IPS DF 19.7 (cell line): ENCODE data around the gene MRPS26.
"Not testable (repeated sequence)": the region's sequence is repeated elsewhere in the genome, so short reads cannot be mapped to it uniquely, and the experiment has no call there.

Source experiments
- DNase-seq: peaks from one replicate; pipeline ENCODE4 v3.0.0-alpha.2; 2013; ENCODE audit warnings: low read depth, low spot score

MRPS26 gene

DNA sequence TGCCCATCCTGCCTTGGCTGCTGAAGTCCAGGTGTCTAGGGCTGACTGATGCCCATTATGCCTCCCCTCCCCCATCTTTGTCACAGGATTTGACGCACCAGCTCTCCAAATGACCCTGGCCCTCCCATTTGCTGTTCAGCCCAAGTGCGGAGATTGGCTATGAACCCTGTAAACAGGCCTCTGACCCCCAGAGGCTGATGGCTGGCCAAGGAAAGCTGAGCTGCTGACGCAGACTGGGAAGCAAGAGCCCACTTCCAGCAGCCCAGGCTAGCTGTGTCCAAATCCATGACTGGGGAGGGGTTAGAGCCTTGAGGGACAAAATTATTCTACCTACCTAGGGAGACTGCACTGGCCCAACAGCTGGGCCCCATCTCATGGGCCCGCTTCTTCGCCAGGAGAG is 3.2 kb upstream of the MRPS26 start:
- DNase-seq: no peak

DNA sequence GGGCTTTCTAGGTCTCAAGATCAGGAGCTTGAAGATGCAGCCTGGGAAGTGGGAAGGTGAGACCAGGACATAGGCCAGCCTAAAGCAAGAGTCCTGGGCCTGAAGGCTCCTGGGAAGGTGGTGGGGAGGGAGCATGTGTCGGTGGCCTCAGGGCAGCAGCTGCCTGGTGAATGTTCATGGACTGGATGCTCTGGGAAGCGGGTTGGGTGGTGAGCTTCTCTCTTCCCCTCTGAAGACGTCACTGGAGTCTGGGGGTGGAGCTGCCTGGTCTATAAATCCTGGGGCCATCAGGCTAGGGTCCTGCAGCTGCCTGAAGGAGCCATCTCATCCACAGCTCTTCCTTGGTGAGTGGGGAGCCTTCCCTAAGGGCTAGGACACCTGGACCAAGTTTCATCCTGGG is 2.5 kb upstream of the MRPS26 start, which contains the start of gene GNRH2:
Gene GNRH2, plus strand, starts transcription at position 301 of the 400 bp plus-strand sequence. CDS start 793 bp downstream, outside the sequence.
- no peak for DNase-seq

DNA sequence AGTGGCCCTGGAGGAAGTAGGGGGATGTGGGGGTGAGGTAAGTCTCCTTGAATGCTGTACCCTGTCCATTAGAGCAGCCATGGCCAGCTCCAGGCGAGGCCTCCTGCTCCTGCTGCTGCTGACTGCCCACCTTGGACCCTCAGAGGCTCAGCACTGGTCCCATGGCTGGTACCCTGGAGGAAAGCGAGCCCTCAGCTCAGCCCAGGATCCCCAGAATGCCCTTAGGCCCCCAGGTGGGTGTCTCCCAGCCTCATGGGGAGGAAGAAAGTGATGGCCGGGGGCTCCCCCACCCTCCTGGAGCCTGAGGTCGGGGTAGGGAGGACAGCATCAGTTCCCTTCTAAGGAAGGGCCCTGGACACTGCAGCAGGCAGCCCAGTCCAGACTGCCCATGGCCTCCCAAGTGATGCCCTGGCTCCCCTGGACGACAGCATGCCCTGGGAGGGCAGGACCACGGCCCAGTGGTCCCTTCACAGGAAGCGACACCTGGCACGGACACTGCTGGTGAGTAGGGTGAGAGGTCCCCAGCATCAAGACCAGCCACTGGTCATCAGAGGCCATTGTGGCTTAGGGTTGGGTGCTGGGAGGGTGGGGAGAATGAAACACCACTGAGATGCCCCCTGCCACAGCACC is 1.4 kb upstream of the MRPS26 start:
- no peak for DNase-seq

DNA sequence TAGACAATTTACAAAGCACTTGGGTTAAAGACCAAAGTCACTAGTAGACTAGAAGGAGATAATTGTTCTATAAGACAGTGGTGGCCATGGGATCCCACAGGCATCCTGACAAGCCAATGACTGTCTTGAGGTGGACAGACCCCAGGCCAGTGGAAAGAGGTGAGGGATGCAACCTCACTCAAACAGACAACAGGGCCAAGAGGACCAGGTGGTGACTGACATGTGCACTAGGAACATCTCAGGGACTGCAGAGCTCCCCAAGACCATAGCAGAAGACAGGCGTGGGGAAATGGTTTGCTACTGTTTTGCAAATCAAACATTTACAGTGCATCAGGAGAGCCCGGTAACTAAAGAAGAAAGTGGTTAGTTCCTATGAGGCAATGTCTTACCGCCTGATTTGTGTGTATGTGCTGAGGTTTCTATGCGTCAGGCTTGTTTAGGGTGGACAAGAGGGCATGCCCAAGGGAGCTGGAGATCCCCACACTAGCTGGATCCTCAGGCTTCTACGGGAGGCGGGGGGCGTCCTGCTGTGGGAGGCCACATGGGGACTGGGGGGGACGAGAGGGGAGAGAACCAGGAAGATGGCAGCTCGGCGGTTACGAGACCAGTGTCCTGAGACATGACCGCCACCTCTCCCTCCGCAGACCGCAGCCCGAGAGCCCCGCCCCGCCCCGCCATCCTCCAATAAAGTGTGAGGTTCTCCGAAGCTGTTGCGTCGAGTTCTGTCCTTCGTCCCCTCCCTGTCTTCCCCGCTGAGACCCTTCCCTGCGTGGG is 623 bp upstream of the MRPS26 start:
- DNase-seq: no peak

DNA sequence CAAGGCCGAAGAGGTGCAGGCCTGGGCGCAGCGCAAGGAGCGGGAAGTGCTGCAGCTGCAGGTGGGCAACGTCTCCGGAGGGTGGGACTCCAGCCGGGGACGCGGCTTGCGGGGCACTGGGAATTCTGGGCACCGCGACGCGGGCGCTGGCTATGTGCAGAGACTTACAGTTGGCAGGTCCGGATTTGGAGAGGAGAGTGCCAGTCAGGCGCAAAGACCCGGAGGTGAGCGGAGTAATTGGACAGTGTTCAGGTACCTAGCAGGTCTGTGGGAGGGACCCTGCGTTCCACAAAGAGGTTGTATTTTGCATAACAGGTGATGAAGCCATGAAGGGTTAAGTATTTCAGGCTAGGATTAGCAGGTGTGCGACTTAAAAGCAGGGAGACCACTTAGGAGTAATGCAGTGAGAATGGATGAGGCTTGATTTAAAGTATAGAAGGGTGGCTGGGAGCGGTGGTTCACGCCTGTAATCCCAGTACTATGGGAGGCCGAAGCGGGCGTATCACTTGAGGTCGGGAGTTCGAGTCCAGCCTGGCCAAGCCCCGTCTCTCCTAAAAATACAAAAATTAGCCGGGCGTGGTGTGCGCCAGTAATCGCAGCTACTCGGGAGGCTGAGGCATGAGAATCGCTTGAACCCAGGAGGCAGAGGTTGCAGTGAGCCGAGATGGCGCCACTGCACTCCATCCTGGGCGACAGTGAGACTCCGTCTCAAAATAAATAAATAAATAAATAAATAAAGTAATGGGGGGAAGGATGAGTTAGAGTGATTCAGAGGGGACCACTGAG is 1.0 kb downstream of the MRPS26 start:
- no peak for DNase-seq

DNA sequence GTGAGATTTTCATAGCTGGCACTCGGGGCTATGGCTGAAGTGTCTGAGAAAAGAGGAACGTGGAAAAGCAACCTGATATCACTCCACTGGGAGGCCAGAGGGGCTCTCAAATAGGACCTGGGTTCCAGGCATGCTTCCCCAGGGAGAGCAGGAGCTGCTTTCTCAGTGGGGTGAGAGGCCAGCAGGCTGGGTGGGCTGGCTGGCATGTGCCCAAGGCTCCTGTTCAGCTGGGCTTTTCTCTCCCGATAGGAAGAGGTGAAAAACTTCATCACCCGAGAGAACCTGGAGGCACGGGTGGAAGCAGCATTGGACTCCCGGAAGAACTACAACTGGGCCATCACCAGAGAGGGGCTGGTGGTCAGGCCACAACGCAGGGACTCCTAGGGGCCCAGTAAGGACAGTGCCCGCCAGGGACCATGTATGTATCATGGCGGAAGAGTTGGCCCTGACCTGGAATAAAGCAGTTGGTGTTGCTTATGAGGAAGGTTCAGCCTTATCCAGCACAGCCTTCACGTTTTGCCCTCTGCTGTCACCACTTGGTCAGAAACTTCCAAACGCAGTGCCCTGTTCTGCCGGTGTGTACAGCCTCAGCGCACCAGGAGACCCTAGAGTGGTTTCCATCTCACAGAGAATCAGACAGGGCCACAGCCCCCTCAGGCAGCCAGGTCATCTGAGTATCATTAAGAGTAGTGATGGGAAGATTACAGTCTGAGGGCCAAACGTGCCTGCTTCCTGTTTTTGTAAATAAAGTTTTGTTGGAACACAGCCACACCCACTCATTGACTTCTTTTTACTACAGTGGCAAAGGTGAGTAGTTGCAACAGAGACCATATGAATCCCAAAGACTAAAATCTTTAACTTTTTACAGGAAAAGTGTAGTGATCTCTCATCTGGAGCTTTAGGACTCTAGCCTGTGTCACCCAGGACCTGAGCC is 1.9 kb downstream of the MRPS26 start:
- DNase-seq: no peak

DNA sequence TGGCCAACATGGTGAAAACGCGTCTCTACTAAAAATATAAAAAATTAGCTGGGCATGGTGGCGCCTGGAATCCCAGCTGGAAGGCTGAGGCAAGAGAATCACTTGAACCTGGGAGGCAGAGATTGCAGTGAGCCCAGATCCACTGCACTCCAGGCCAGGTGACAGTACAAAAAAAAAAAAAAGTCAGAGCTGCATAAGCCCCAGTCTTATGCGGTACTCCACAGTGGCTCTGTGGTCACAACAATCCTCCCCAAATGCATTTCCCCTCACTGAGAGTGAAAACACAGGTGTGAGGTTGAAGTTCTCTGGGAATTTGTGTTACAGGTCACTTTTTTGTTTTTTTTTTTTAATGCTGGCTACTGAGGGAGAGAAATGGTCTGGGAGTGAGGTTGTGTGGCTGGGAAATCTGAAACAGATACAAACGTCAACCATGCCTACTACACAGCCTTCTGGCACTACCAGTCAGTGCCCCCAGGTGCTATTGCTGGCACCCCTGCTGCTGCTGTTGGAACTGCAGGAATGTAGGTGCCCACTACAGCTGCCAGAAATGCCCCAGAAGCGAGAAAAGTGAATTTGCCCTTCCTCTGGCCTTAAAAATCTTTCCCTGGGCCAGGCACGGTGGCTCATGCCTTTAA is 5.7 kb downstream of the MRPS26 start:
- no peak for DNase-seq

DNA sequence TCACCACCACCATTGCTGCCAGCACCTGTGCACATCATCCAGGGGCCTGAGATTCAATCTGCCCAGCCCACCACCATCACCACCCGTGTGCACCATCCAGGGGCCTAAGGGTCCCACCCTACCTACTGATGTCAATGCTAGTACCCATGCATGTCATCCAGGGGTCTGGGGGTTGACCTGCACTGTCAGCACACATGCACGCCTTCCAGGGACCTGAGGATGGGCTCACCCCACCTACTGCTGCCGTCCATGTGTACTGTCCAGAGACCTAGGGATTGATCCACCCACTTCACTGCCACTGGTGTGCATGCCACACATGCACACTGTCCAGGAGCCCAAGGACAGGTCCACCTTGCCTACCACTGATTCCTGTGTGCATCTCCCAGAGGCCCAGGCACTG is 13.6 kb downstream of the MRPS26 start:
- DNase-seq: no peak

DNA sequence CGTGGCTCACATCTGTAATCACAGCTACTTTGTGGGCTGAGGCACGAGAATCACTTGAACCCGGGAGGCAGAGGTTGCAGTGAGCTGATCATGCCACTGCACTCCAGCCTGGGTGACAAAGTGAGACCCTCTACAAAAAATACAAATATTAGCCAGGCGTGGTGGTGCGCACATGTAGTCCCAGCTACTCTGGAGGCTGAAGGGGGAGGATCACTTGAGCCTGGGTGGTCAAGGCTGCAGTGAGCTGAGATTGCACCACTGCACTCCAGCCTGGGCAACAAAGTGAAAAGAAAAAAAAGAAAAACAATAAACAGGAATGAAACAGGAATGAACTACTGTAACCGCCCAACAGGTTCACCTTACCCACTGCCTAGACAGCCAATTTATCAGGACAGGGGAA is 18.3 kb downstream of the MRPS26 start:
- not testable (repeated sequence) for DNase-seq

DNA sequence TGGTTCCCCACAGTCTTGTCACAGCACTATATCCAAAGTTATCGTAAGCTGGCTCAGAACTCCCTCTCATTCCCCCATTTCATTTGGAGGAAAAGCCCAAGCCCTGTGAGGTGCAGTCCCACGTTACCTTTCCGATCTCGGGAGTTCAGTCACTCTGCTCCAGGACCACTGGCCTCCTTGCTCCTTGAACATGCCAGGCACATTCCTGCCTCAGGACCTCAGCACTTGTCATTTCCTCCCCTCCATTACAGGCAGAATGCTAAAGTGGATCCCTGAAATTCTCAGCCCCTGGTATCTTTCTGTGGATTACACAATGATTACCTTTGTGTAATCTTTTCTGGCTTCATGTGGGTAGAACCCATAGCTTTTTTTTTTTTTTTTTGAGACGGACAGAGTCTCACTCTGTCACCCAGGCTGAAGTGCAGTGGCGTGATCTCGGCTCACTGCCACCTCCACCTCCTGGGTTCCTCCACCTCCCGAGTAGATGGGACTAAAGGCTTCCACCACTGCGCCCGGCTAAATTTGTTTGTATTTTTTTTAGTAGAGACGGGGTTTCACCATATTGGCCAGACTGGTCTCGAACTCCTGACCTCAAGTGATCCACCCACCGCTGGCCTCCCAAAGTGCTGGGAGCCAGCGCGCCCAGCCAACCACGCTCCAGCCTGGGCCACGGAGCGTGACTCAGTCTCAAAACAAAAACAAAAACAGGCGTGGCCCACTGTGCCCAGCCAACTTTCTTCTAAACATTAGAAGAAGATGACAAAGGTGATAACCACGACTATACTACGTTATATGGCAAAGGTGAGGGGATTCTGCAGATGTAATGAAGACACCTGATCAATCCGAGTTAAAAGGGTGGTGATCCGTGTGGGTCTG is 21.5 kb downstream of the MRPS26 start:
- no peak for DNase-seq

DNA sequence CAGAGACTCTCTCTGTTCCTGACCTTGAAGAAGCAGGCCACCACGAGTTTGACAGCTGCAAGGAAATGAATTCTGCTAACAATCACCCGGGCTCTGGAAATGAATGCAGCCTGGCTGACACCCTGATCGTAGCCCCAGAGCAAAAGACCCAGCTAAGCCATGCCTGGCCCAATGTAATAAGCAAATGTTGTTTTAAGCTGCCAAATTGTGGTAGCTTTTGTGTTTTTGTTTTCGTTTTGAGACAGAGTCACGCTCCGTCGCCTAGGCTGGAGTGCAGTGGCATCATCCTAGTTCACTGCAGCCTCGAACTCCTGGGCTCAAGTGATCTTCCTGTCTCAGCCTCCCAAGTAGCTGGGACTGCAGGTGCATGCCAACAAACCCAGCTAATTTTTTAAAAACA is 22.2 kb downstream of the MRPS26 start:
- no peak for DNase-seq

DNA sequence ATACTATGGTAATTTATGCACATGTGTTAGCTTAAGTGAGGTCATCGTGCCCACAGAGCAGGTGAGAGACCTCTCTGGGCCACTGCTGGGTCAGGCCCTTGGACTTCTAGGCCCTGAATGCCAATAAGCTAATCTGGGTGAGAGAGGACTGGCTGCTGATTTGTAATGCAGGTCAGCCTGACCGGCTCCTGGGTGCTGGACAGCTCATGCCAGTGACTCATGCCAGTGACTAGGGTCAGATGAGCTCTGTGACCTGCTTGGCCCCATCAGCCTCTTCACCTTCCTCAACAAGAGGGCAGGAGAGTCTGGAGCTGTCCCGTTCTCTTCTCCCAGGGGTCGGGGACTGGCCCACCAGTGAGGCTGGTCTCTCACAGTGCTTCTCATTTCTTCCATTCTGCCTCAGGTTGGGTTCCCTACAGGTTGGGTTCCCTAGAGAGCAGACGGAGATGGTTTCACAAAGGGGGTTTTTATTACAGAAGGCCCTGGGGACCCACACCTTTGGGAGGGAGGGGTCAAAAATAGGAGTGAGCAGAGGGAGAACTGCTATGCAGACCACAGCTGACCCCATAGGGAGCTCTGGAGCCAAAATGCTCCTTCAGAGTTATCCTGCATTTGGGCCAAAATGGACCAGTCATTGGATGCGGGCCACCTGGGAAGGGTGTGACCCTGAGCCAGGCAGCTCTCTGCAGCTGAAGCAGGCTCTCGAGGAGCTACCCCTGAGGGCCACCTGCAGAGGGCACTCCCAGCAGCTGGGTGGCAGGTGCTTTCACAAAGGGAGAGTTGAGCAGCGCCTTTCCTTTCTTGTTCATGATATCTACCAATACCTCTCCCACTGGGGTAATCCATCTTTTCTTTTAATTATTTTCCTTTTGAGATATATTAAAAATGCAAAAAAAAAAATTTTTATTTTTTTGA is 23.4 kb downstream of the MRPS26 start:
- no peak for DNase-seq

DNA sequence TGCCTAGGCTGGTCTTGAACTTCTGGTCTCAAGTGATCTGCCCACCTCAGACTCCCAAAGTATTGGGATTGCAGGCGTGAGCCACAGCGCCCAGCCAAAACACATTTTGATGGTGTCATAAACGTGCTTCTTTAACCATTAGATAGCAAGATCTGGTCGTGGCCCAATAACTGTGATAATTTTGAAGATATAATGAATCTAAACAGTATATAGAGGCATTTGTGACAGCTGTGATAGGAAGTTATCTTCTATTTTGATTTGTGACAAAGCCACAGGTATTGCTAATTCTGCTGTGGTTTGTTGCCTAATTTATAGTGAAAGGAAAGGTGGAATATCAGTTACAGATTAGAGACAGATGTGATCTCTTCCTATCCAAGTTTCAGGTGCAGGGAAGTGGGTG is 24.9 kb downstream of the MRPS26 start:
- no peak for DNase-seq

DNA sequence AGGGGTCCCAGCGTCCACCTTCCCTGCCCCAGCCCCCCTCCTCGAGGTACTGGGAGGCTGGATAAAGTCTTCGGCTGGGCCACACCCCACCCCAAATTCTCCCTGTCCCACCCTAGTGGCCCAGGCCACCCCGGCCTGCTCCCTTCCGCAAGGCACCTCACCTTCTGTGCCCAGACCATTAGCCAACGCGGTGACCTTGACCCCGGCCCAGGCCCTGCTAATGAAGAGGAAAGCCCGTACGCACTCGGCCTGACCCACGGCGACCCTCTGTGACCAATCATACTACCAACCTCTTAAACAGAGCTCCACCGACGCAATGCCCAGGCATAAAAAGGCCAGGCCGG is 25.4 kb downstream of the MRPS26 start:
- DNase-seq: no peak

DNA sequence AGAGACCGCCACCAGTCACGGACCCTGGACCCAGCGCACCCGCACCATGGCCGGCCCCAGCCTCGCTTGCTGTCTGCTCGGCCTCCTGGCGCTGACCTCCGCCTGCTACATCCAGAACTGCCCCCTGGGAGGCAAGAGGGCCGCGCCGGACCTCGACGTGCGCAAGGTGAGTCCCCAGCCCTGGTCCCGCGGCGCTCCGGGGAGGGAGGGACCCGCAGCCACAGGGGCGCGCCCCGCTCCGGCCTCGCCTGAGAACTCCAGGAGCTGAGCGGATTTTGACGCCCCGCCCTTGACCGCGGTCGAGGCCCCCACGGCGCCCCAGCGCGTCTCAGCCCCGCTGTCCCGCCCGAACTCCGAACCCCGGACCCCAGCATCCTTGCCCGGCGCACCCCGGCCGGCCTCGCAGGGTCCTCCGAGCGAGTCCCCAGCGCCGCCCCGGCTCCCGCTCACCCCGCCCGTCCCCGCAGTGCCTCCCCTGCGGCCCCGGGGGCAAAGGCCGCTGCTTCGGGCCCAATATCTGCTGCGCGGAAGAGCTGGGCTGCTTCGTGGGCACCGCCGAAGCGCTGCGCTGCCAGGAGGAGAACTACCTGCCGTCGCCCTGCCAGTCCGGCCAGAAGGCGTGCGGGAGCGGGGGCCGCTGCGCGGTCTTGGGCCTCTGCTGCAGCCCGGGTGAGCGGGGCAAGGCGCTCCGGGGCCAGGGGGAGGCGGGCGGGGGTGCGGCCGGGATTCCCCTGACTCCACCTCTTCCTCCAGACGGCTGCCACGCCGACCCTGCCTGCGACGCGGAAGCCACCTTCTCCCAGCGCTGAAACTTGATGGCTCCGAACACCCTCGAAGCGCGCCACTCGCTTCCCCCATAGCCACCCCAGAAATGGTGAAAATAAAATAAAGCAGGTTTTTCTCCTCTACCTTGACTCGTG is 26.0 kb downstream of the MRPS26 start, which contains the start of gene OXT:
Gene OXT, plus strand, starts transcription at position 11 of the 920 bp plus-strand sequence. Its CDS starts 36 bp downstream, at position 47.
- DNase-seq: no peak

DNA sequence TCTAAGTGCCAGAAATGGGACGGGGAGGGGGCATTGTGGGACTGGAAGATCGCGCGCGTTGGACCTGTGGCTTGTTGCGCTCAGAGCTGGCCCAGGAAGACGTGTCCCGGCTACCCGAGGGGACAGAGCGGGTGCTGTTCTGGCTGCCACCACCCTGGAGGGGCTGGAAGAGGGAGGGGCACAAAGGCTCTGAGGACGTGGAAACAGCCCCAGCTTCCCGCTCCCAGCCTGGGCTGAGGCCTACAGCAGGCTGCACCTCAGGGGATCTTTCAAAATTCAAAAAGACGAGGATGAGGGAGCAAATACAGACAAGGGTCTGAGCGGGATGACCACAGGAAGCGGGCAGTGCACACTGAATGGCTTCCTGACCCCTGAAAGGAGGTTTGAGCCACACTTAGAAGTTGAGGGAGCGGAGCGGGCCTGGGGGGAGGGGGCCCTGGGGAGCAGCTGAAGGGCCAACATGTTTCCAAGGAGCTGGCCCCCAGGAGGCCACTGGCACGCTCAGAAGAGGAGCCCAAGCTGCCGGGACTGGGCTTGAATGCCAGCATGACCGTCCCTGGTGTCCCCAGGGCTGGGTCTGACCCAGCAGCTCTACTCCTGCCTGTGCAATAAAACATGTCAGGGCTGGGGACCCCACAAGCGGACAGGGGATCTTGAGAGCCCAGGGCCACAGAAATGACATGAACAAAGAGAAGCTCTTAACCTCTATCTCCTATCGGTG is 26.8 kb downstream of the MRPS26 start:
- DNase-seq: no peak

DNA sequence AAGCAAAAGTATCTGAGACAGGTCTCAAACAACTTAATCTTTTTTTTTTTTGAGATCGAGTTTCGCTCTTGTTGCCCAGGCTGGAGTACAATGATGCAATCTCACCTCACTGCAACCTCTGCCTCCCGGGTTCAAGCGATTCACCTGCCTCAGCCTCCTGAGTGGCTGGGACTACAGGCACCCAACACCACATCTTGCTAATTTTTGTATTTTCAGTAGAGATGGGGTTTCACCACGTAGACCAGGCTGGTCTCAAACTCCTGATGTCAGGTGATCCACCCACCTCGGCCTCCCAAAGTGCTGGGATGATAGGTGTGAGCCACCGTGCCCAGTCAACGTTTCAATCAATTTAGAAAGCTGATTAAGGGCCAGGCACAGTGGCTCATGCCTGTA is 27.4 kb downstream of the MRPS26 start:
- not testable (repeated sequence) for DNase-seq
